Measurements from ENCODE around the gene PPFIBP1. TPM values are rescaled to one million over a fixed set of nuclear protein-coding genes. Genes with fewer than 3 reads are reported as not detected.

The PPFIBP1 gene
- total and polyA plus RNA-seq, 2 experiments from 2014 or later, result 23.9 to 38.6 TPM

DNA sequence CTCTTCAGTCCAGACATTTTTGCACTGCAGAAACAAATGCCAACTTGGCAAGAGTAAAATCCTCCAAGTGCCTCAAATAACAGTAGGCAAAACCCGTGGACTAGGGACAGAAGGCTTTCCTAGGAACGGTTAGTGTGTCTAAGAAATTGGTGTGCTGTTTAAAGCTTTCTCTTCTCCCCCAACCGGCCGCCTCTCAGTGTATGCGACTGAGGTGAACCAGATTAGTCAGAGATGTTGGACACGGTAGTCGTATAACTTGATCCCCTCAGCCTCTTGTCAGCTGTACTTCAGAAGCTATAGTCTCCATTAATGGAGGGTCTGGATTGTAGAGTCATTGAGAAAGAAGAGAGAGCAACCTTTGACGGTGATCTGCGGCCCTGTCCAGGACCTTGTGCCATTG is 21.7 kb downstream of the PPFIBP1 start:
- Histone ChIP-seq H3K4me1 (ENCODE audit: insufficient read depth) (peaks cover 18% of the 10 kb centered on the region), H3K4me2 (no peak overlapping the region), H3K27me3 (no peaks in the 10 kb centered on the region), H4K20me1 (ENCODE audit: insufficient read depth, poor library complexity, severe bottlenecking) (no peaks in the 10 kb centered on the region), H3K4me3 (no peak overlapping the region), H2AFZ (no peak overlapping the region), H3K36me3 (replicated peaks; ENCODE audit: insufficient read depth, low read depth) (no peaks in the 10 kb centered on the region), H3K79me2 (peaks cover 77% of the 10 kb centered on the region), H3K9me3 (ENCODE audit: low read depth) (no peaks in the 10 kb centered on the region), H3K27ac (no peak overlapping the region), H3K9me2 (replicated peaks; ENCODE audit: insufficient read depth) (no peaks in the 10 kb centered on the region)
- 77% methylated on average over 9 of the region's 9 CpGs for WGBS (ENCODE audit: low lambda C conversion rate, missing lambda C conversion rate)
- TF ChIP-seq EZH2 (IDR thresholded peaks at IDR 0.05; ENCODE audit: borderline replicate concordance), result no peak
- no peak for TF ChIP-seq EZH2phosphoT487 (IDR thresholded peaks at IDR 0.05; ENCODE audit: low read depth, severe bottlenecking, unreplicated experiment)
- TF ChIP-seq CTCF (IDR thresholded peaks at IDR 0.05; ENCODE audit: poor library complexity), result no peak
- no peak for DNase-seq (ENCODE audit: low spot score)

GRCh38 chr12:27547592-27547991 is 23.6 kb downstream of the PPFIBP1 start:
- Histone ChIP-seq H2AFZ (no peak overlapping the region), H3K36me3 (replicated peaks; ENCODE audit: insufficient read depth, low read depth) (no peaks in the 10 kb centered on the region), H3K27ac (no peak overlapping the region), H3K9me2 (replicated peaks; ENCODE audit: insufficient read depth) (no peaks in the 10 kb centered on the region), H3K27me3 (no peaks in the 10 kb centered on the region), H3K4me3 (no peak overlapping the region), H3K4me1 (ENCODE audit: insufficient read depth) (peaks cover 18% of the 10 kb centered on the region), H3K4me2 (no peak overlapping the region), H4K20me1 (ENCODE audit: insufficient read depth, poor library complexity, severe bottlenecking) (no peaks in the 10 kb centered on the region), H3K9me3 (ENCODE audit: low read depth) (no peaks in the 10 kb centered on the region), H3K79me2 (peaks cover 80% of the 10 kb centered on the region)
- WGBS (ENCODE audit: low lambda C conversion rate, missing lambda C conversion rate), result 96% methylated on average over 5 of the region's 5 CpGs
- TF ChIP-seq CTCF (IDR thresholded peaks at IDR 0.05; ENCODE audit: poor library complexity), result no peak
- TF ChIP-seq EZH2phosphoT487 (IDR thresholded peaks at IDR 0.05; ENCODE audit: low read depth, severe bottlenecking, unreplicated experiment), result no peak
- no peak for TF ChIP-seq EZH2 (IDR thresholded peaks at IDR 0.05; ENCODE audit: borderline replicate concordance)
- DNase-seq (ENCODE audit: low spot score), result no peak

- no peaks in the 10 kb centered on the region for H3K9me3 ChIP-seq (ENCODE audit: low read depth)
- H2AFZ ChIP-seq, result no peak overlapping the region
- peak overlapping the region; percentile 61 for H3K27ac ChIP-seq
- no peaks in the 10 kb centered on the region for H3K27me3 ChIP-seq
- H3K9me2 ChIP-seq (replicated peaks; ENCODE audit: insufficient read depth), result no peaks in the 10 kb centered on the region
- H3K79me2 ChIP-seq, result peaks cover 82% of the 10 kb centered on the region
- WGBS (ENCODE audit: low lambda C conversion rate, missing lambda C conversion rate), result 86% methylated on average over 8 of the region's 8 CpGs
- DNase-seq (ENCODE audit: low spot score), result no peak
- H3K4me2 ChIP-seq, result peak overlapping the region; percentile 65
- H3K36me3 ChIP-seq (replicated peaks; ENCODE audit: insufficient read depth, low read depth), result no peaks in the 10 kb centered on the region
- no peak overlapping the region for H3K4me3 ChIP-seq
- no peak for TF ChIP-seq EZH2phosphoT487 (IDR thresholded peaks at IDR 0.05; ENCODE audit: low read depth, severe bottlenecking, unreplicated experiment)
- TF ChIP-seq CTCF (IDR thresholded peaks at IDR 0.05; ENCODE audit: poor library complexity), result no peak
- no peak for TF ChIP-seq EZH2 (IDR thresholded peaks at IDR 0.05; ENCODE audit: borderline replicate concordance)
- peaks cover 18% of the 10 kb centered on the region for H3K4me1 ChIP-seq (ENCODE audit: insufficient read depth)
- H4K20me1 ChIP-seq (ENCODE audit: insufficient read depth, poor library complexity, severe bottlenecking), result no peaks in the 10 kb centered on the region
These were observed 24.5 kb downstream of the PPFIBP1 start for GRCh38 chr12:27548301-27549199.

All from hepatocyte (in vitro differentiated cells).